ENCODE data around the gene POLR2B.

DNA sequence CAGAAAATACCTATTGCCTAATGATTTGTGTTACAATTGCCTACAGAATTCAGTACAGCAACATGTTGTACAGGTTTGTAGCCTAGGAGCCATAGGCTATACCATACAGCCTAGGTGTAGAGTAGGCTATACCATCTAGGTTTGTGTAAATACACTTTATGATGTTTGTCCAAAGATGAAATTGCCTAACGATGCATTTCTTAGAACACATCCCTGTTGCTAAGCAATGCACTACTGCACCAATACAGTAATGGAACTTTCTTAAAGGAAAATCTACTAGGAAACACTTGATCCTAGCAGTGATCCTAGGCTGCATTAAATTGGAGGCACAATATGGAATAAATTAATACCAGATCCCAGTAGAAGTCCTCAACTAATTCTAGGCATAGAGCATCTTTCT is 19.6 kb upstream of the POLR2B start:
- TF ChIP-seq, protein P1, sequence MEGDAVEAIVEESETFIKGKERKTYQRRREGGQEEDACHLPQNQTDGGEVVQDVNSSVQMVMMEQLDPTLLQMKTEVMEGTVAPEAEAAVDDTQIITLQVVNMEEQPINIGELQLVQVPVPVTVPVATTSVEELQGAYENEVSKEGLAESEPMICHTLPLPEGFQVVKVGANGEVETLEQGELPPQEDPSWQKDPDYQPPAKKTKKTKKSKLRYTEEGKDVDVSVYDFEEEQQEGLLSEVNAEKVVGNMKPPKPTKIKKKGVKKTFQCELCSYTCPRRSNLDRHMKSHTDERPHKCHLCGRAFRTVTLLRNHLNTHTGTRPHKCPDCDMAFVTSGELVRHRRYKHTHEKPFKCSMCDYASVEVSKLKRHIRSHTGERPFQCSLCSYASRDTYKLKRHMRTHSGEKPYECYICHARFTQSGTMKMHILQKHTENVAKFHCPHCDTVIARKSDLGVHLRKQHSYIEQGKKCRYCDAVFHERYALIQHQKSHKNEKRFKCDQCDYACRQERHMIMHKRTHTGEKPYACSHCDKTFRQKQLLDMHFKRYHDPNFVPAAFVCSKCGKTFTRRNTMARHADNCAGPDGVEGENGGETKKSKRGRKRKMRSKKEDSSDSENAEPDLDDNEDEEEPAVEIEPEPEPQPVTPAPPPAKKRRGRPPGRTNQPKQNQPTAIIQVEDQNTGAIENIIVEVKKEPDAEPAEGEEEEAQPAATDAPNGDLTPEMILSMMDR (IDR thresholded peaks at IDR 0.05), result no peak
- TF ChIP-seq EZH2 (IDR thresholded peaks at IDR 0.05), result no peak
- TF ChIP-seq EZH2phosphoT487 (IDR thresholded peaks at IDR 0.05), result no peak

Data from neural progenitor cell (in vitro differentiated cells).